Measurements from ENCODE around the gene CNST.

Gene CNST

GRCh38 chr1:246528933-246529731, 37.1 kb upstream of the CNST start:
- no peak overlapping the region for H2AFZ ChIP-seq (ENCODE audit: low read depth, low read length)
- H3K4me1 ChIP-seq (ENCODE audit: low read length): 0 out of 2 replicates have a peak, but pooled peaks cover 4% of the 10 kb centered on the region
- no peak overlapping the region for H3K27ac ChIP-seq (ENCODE audit: low read length)
- H3K9ac ChIP-seq (ENCODE audit: low read length): no peak overlapping the region
- no peak overlapping the region for H3K4me2 ChIP-seq (ENCODE audit: low read length)
- H3K79me2 ChIP-seq (ENCODE audit: low read length): no peaks in the 10 kb centered on the region
- TF ChIP-seq CTCF (IDR thresholded peaks at IDR 0.05; ENCODE audit: low read depth, low read length) (no peak), EZH2phosphoT487 (IDR thresholded peaks at IDR 0.05; ENCODE audit: low read depth) (no peak)
- peaks cover 3% of the 10 kb centered on the region; the same call in 1 of the 2 replicates for H3K9me3 ChIP-seq (ENCODE audit: insufficient read depth, low read length)
- H3K27me3 ChIP-seq (ENCODE audit: low read depth, low read length): no peaks in the 10 kb centered on the region
- H3K36me3 ChIP-seq (replicated peaks; ENCODE audit: low read depth, low read length): no peaks in the 10 kb centered on the region
- no peaks in the 10 kb centered on the region for H4K20me1 ChIP-seq (ENCODE audit: insufficient read depth, low read length)
- no peak overlapping the region for H3K4me3 ChIP-seq (ENCODE audit: low read length)

GRCh38 chr1:246530482-246530881, 35.8 kb upstream of the CNST start:
- Histone ChIP-seq H3K4me1 (ENCODE audit: low read length) (0 out of 2 replicates have a peak, but pooled peaks cover 4% of the 10 kb centered on the region), H3K27ac (ENCODE audit: low read length) (no peak overlapping the region), H3K9me3 (ENCODE audit: insufficient read depth, low read length) (0 out of 2 replicates have a peak, but pooled peaks cover 3% of the 10 kb centered on the region), H3K4me3 (ENCODE audit: low read length) (no peak overlapping the region), H3K27me3 (ENCODE audit: low read depth, low read length) (no peaks in the 10 kb centered on the region), H3K36me3 (replicated peaks; ENCODE audit: low read depth, low read length) (no peaks in the 10 kb centered on the region), H2AFZ (ENCODE audit: low read depth, low read length) (no peak overlapping the region), H3K9ac (ENCODE audit: low read length) (no peak overlapping the region), H4K20me1 (ENCODE audit: insufficient read depth, low read length) (no peaks in the 10 kb centered on the region), H3K79me2 (ENCODE audit: low read length) (no peaks in the 10 kb centered on the region), H3K4me2 (ENCODE audit: low read length) (no peak overlapping the region)
- TF ChIP-seq EZH2phosphoT487 (IDR thresholded peaks at IDR 0.05; ENCODE audit: low read depth) (no peak), CTCF (IDR thresholded peaks at IDR 0.05; ENCODE audit: low read depth, low read length) (no peak)

- H3K9me3 ChIP-seq (ENCODE audit: insufficient read depth, low read length): 0 out of 2 replicates have a peak, but pooled peaks cover 3% of the 10 kb centered on the region
- H3K4me3 ChIP-seq (ENCODE audit: low read length): no peak overlapping the region
- H2AFZ ChIP-seq (ENCODE audit: low read depth, low read length): no peak overlapping the region
- H3K36me3 ChIP-seq (replicated peaks; ENCODE audit: low read depth, low read length): no peaks in the 10 kb centered on the region
- H3K9ac ChIP-seq (ENCODE audit: low read length): no peak overlapping the region
- no peaks in the 10 kb centered on the region for H4K20me1 ChIP-seq (ENCODE audit: insufficient read depth, low read length)
- no peaks in the 10 kb centered on the region for H3K79me2 ChIP-seq (ENCODE audit: low read length)
- no peak overlapping the region for H3K4me2 ChIP-seq (ENCODE audit: low read length)
- H3K27ac ChIP-seq (ENCODE audit: low read length): no peak overlapping the region
- 0 out of 2 replicates have a peak, but pooled peaks cover under 1% of the 10 kb centered on the region for H3K4me1 ChIP-seq (ENCODE audit: low read length)
- H3K27me3 ChIP-seq (ENCODE audit: low read depth, low read length): no peaks in the 10 kb centered on the region
- TF ChIP-seq EZH2phosphoT487 (IDR thresholded peaks at IDR 0.05; ENCODE audit: low read depth) (no peak), CTCF (IDR thresholded peaks at IDR 0.05; ENCODE audit: low read depth, low read length) (no peak)
These were observed 33.7 kb upstream of the CNST start for GRCh38 chr1:246532519-246532918.

GRCh38 chr1:246533371-246533905, 32.8 kb upstream of the CNST start:
- Histone ChIP-seq H3K4me2 (ENCODE audit: low read length) (no peak overlapping the region), H3K9me3 (ENCODE audit: insufficient read depth, low read length) (0 out of 2 replicates have a peak, but pooled peaks cover 3% of the 10 kb centered on the region), H3K4me1 (ENCODE audit: low read length) (no peaks in the 10 kb centered on the region), H3K4me3 (ENCODE audit: low read length) (no peak overlapping the region), H3K36me3 (replicated peaks; ENCODE audit: low read depth, low read length) (peaks cover 3% of the 10 kb centered on the region), H3K79me2 (ENCODE audit: low read length) (no peaks in the 10 kb centered on the region), H3K27ac (ENCODE audit: low read length) (no peak overlapping the region), H2AFZ (ENCODE audit: low read depth, low read length) (no peak overlapping the region), H4K20me1 (ENCODE audit: insufficient read depth, low read length) (no peaks in the 10 kb centered on the region), H3K9ac (ENCODE audit: low read length) (no peak overlapping the region), H3K27me3 (ENCODE audit: low read depth, low read length) (no peaks in the 10 kb centered on the region)
- TF ChIP-seq EZH2phosphoT487 (IDR thresholded peaks at IDR 0.05; ENCODE audit: low read depth): no peak
- no peak for TF ChIP-seq CTCF (IDR thresholded peaks at IDR 0.05; ENCODE audit: low read depth, low read length)
